WTC11 (cell line): ENCODE results near the gene ARSA. TPM values are rescaled to one million over a fixed set of nuclear protein-coding genes. Genes with fewer than 3 reads are reported as not detected.

Experiments used
- ATAC-seq: fragments of 200-7000 bp; cut with Tn5 transposase; 2 replicates; pipeline ENCODE4 v1.10.0; 2021; ENCODE audit warnings: mild to moderate bottlenecking, moderate library complexity
- CTCF ChIA-PET: fragments of 300-600 bp; sonication (Branson Sonifier 250); formaldehyde crosslinking; loops from one replicate; lab custom pipeline; 2021; ENCODE audit warnings: antibody characterized with exemption; lab: Charles Lee
- POLR2A ChIA-PET: fragments of 350-600 bp; sonication (Branson Sonifier 250); formaldehyde crosslinking; loops from one replicate; lab custom pipeline; 2021; ENCODE audit warnings: antibody characterized with exemption; lab: Charles Lee
- DNase-seq: peaks from one replicate; pipeline ENCODE4 v3.0.0; 2021; ENCODE audit warnings: low spot score
- H3K27ac Mint-ChIP-seq: 2 replicates; pipeline ENCODE4 v1.8.0; 2021; ENCODE audit warnings: mixed read lengths
- H3K27me3 Mint-ChIP-seq: 2 replicates; pipeline ENCODE4 v1.8.0; 2021; ENCODE audit warnings: low read depth, mild to moderate bottlenecking, moderate library complexity, mixed read lengths
- H3K36me3 Mint-ChIP-seq: 2 replicates; pipeline ENCODE4 v1.8.0; 2021; ENCODE audit warnings: mixed read lengths
- H3K4me1 Mint-ChIP-seq: 2 replicates; pipeline ENCODE4 v1.8.0; 2022; ENCODE audit warnings: mixed read lengths
- H3K4me3 Mint-ChIP-seq: 2 replicates; pipeline ENCODE4 v1.8.0; 2021; ENCODE audit warnings: mild to moderate bottlenecking, moderate library complexity, mixed read lengths
- H3K9me3 Mint-ChIP-seq: 2 replicates; pipeline ENCODE4 v1.8.0; 2021; ENCODE audit warnings: mixed read lengths
- CREB1 ChIP-seq: sonication (generic); formaldehyde crosslinking; IDR thresholded peaks from 2 replicates; pipeline ENCODE4 v1.8.0; 2023; ENCODE audit warnings: mild to moderate bottlenecking, missing genetic modification reagents
- CTCF ChIP-seq: fragments of 200-600 bp; IDR thresholded peaks from 2 replicates; pipeline ENCODE4 v1.8.0; 2022; ENCODE audit warnings: antibody characterized with exemption
- NFYB ChIP-seq: sonication (generic); formaldehyde crosslinking; conservative IDR thresholded peaks from 2 replicates; pipeline ENCODE4 v1.8.0; 2022; ENCODE audit warnings: low read depth, missing genetic modification reagents
- NR3C1 ChIP-seq: sonication (generic); formaldehyde crosslinking; conservative IDR thresholded peaks from 2 replicates; pipeline ENCODE4 v1.8.1; 2023; ENCODE audit warnings: low read depth, mild to moderate bottlenecking, missing genetic modification reagents
- PREB ChIP-seq: sonication (generic); formaldehyde crosslinking; IDR thresholded peaks from 2 replicates; pipeline ENCODE4 v1.8.1; 2022; ENCODE audit warnings: mild to moderate bottlenecking, missing genetic modification reagents, moderate library complexity, borderline replicate concordance
- SOX15 ChIP-seq: fragments of 250-450 bp; sonication (Bioruptor Pico); IDR thresholded peaks from 2 replicates; pipeline ENCODE4 v1.9.0; 2021; ENCODE audit warnings: mild to moderate bottlenecking
- ZBTB43 ChIP-seq: sonication (generic); formaldehyde crosslinking; IDR thresholded peaks from 2 replicates; pipeline ENCODE4 v1.8.1; 2023; ENCODE audit warnings: mild to moderate bottlenecking, missing genetic modification reagents
- ZNF281 ChIP-seq: sonication (generic); formaldehyde crosslinking; IDR thresholded peaks from 2 replicates; pipeline ENCODE4 v1.8.0; 2023; ENCODE audit warnings: mild to moderate bottlenecking, missing genetic modification reagents
- ZNF317 ChIP-seq: sonication (generic); formaldehyde crosslinking; IDR thresholded peaks from 2 replicates; pipeline ENCODE4 v1.8.1; 2023; ENCODE audit warnings: low read depth, mild to moderate bottlenecking, moderate library complexity, missing genetic modification reagents, borderline replicate concordance
- total RNA-seq: library from RNA; stranded (reverse); gene quantifications from 3 replicates; pipeline ENCODE4 v1.2.3, GENCODE V29; 2021

The ARSA gene
- total RNA-seq, 1 experiment from 2014 or later, result 18.8 TPM

DNA sequence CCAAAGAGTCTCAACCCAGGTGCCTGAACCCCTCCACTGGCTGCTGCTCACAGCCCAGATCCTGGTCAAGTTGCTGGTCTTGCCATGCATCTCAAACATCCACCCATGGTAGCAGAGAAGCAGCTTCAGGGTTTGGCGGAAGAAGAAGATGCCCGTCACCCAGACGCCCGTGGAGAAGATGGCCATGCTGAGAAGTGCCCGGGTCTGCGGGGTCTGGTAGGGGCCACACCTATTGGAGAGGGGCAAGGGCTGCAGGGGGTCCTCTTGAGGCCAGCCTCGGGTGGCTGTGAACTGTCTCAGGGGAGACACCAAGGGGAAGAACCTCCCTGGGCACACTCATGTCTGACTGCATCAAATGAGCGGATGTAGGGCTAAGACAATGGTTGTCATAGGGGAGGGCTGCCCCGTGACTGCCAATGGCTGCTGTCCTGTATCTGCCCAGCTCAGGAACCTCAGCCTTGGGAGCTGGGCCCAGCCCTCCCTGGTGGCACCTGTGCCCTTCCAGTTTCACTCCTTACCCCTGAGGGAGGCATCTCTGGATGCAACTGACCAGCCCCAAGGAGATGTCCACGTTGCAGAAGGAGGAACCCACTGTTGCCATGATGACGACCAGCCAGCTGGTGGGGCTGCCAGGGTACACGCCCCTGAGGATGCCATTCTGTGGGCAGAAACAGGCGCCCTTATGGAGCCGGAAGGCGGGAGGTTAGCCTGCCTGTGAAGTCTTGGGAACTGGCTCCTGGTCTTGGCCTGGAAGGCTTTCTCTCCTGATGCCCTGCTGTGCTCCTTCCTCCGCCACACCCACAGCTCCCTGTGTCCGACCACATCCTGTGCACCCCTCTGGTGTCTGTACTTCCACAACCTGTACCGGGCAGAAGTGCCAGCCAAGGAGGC is 50.9 kb downstream of the ARSA start:
- Mint-ChIP-seq H3K36me3 (peaks cover 14% of the 10 kb centered on the region), H3K4me1 (0 out of 2 replicates have a peak, but pooled peaks cover 2% of the 10 kb centered on the region), H3K9me3 (no peaks in the 10 kb centered on the region), H3K27me3 (no peaks in the 10 kb centered on the region), H3K27ac (peak overlapping the region; percentile 68; the same call in 1 of the 2 replicates), H3K4me3 (no peak overlapping the region)
- no peak for ATAC-seq
- no peak for DNase-seq
- TF ChIP-seq SOX15 (CRISPR knock-in tag), result no peak
- ChIA-PET CTCF (interaction anchor here (0.9 to 5.0 kb wide), 5 partner anchors 14 to 51 kb away, joined by 3 to 25 read pairs (median 4); partner anchors contain the start of genes ARSA, SCO2 and SYCE3), POLR2A (no interaction called here)

- POLR2A ChIA-PET, result no interaction called here
- H3K9me3 Mint-ChIP-seq, result no peaks in the 10 kb centered on the region
- no peaks in the 10 kb centered on the region for H3K4me1 Mint-ChIP-seq
- H3K36me3 Mint-ChIP-seq, result peaks cover 18% of the 10 kb centered on the region
- 0 out of 2 replicates have a peak, but pooled peaks have one; percentile 16 for TF ChIP-seq CTCF
- no peak for TF ChIP-seq ZNF281 (CRISPR knock-in tag)
- TF ChIP-seq, all 79 proteins: peak for 1
- CTCF ChIA-PET, result interaction anchor here (0.8 to 5.0 kb wide), 10 partner anchors 13 to 124 kb away, joined by 3 to 25 read pairs (median 4); partner anchors contain the start of genes SCO2 and SYCE3
- ATAC-seq, result peak; percentile 54
- DNase-seq, result peak; percentile 41
- no peak overlapping the region for H3K4me3 Mint-ChIP-seq
- H3K27ac Mint-ChIP-seq, result no peak overlapping the region
- H3K27me3 Mint-ChIP-seq, result no peaks in the 10 kb centered on the region
These were observed 51.9 kb downstream of the ARSA start for GRCh38 chr22:50576070-50576469.

- H3K27ac Mint-ChIP-seq, result no peak overlapping the region
- ATAC-seq (no peak), DNase-seq (no peak)
- TF ChIP-seq PREB (no peak), ZBTB43 (CRISPR knock-in tag) (no peak), NFYB (CRISPR knock-in tag) (no peak), NR3C1 (no peak), ZNF281 (CRISPR knock-in tag) (no peak), SOX15 (CRISPR knock-in tag) (no peak), CREB1 (CRISPR knock-in tag) (no peak), ZNF317 (CRISPR knock-in tag) (no peak)
- H3K4me3 Mint-ChIP-seq, result no peak overlapping the region
- POLR2A ChIA-PET, result no interaction called here
- peaks cover 22% of the 10 kb centered on the region for H3K36me3 Mint-ChIP-seq
- H3K9me3 Mint-ChIP-seq, result no peaks in the 10 kb centered on the region
- no peaks in the 10 kb centered on the region for H3K27me3 Mint-ChIP-seq
- CTCF ChIA-PET, result interaction anchor here (0.8 to 5.0 kb wide), 14 partner anchors 9 to 124 kb away, joined by 3 to 25 read pairs (median 4); partner anchors contain the start of genes SCO2 and SYCE3
- no peaks in the 10 kb centered on the region for H3K4me1 Mint-ChIP-seq
These were observed 52.5 kb downstream of the ARSA start for GRCh38 chr22:50575426-50575941.
